ENCODE data around the gene AKNA.

The AKNA gene

GRCh38 chr9:114356792-114357191 lies 31.0 kb downstream of the AKNA start:
- DNase-seq = no peak

DNA sequence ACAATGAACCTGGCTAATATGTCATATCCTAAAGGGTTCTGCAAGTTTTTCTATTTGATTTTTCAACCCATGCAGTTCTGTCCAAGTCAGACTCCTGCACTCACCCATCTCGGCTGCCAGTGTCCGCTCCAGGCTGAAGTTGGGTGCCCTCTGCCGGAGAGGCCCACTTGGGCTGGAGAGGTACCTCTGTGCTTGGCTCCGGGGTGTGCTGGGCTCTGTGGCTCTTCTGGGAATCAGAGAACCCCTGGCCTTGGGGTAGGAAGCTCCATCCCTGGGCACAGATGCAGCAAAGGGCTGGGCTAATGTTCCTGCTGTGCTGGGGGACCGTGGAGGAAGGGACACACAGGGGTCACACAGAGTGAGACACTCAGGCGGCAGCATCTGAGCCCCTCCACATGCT lies 32.0 kb downstream of the AKNA start:
- no peak for DNase-seq

- no peak for DNase-seq
Observed at GRCh38 chr9:114351932-114352331, 35.9 kb downstream of the AKNA start.

DNA sequence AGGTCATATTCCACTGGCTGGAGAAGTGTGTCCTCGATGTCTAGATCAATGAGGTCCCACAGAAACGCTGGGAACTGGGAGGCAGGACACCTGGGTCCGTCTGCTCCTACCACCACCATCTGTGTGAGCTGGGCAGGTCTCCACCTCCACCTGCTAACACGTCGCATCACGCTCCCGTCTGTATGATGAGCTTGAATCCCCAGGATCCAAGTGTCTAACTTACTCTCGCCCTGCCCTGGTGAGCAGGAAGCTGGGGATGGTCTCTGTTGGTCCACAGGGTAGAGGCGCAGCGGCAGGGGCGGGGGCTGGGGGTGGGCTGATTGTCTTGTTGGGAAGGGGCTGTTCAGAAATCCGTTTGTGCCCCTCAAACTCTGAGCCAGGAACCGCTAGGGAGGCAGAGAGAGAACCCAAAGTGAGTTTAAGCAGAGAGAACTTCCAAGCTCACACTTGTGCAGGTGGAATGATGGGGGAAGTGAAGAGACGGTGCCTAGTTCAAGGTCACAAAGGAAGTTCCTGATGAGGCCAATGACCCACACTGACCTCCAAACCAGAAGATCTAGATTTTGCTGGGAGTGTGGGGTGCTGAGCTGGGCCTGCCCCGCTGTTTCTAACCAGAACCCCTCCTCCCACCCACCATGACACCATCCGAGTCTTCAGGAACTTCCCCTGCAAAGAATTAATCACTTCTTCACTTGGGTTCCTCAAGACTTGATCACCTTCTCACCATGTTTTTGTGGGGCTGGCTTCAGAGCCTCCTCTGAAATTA lies 37.0 kb downstream of the AKNA start:
- DNase-seq = no peak

GRCh38 chr9:114349713-114350480 lies 37.9 kb downstream of the AKNA start:
- no peak for DNase-seq

- no peak for DNase-seq
Observed at GRCh38 chr9:114348906-114349482, 38.8 kb downstream of the AKNA start.

GRCh38 chr9:114348261-114348905 lies 39.4 kb downstream of the AKNA start:
- no peak for DNase-seq

GRCh38 chr9:114347675-114348074 lies 40.1 kb downstream of the AKNA start:
- DNase-seq = no peak

DNA sequence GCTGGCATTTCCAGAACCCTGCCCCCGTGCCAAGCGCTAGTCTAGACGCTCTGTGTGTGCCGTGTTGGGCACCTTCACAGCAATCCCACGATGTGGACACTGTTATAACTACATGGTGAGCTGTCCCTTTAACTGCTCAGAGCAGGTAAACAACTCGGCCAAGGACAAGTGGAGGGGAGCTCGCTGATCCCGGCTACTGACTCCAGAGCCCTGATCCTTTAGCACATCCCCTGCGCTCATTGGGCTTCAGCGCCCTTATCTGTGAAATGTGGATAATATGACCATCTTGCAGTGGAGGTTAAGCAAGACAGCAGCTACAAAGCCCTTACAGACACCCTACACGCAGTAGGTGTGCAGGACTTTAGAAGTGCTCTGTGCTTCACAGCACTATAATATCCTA lies 41.6 kb downstream of the AKNA start:
- no peak for DNase-seq

DNA sequence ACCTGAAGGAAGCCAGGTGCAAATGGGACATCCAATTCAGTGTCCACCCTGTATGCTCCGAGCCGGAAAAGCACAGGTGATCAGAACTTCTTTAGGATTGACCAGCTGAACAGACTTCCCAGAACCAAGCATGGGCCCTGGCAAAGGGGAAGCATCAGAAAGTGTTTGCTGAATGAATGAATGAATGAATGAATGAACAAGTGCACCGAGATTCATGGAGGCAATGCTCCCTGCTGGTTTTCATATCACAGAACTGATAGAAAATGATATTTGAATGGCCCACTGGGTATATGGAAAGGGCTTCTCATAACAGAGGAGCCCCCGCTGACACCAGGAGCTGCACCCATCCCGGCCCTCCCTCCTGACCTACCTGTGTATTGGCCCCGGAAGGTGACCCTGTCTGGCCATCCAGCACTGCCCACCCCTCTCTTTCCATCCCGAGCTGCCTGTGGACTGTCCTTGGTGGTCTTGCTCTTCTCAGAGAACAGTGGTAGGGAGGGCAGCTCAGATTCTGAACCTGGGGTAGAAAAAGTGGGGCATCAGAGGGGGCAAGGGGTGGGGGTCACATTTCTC lies 42.2 kb downstream of the AKNA start:
- no peak for DNase-seq

DNA sequence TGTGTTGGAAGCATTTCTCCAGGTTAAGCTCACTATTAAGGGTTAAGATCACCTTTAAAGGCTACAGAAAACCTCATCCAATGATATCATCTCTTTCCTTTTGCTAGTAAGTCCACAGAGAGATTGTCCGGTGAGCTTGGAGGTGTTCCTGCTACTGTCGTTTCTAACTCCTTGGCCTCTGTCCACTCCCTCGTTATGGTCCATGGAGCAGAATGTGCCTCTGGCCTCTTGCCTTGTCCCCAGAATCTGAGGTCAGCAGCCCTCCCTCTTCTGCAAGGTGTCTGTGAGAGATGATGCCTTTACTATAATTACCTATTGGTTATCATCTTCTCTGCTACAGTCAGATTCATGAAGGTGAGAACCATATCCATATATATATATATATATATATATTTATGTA lies 43.1 kb downstream of the AKNA start:
- no peak for DNase-seq

- DNase-seq = no peak
Observed at GRCh38 chr9:114344188-114344566, 43.6 kb downstream of the AKNA start.

GRCh38 chr9:114343471-114344187 lies 44.2 kb downstream of the AKNA start:
- no peak for DNase-seq

- DNase-seq = no peak
Observed at GRCh38 chr9:114342755-114343440, 44.9 kb downstream of the AKNA start.

GRCh38 chr9:114341991-114342390 lies 45.8 kb downstream of the AKNA start:
- DNase-seq = no peak

DNA sequence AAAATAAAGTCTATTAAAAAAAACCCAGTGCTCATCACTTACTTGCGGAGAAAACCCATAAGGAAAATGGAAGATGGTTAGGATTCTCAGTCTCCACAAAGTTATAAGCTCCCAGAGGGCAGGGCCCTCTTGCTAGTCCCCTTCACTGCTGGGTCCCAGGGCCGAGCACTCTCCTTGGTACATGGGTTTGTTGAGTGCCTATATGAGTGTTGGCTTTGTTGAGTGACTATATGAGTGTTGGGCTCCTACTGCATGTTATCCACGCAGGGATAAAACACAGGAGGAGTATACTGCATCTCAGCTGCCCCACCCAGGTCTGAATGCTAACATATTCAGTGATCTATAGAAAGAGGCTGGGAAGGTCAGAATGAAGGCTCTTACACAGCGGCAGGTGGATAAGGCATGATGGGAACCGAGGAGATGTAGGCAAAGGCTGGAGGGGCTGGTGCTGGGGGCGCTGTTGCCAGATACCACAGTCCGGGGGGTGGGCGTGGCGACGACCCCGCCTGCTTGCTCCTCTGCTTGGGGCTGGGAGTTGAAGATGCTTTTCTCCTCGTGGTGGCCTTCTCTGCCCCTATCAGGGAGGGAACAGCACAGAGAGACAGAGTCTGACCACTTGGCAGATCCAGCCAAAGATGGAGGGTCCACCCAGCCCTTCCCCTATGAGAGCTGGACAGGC lies 46.5 kb downstream of the AKNA start:
- DNase-seq = no peak

GRCh38 chr9:114339130-114339908 lies 48.5 kb downstream of the AKNA start:
- DNase-seq = no peak

- no peak for DNase-seq
Observed at GRCh38 chr9:114338187-114338586, 49.6 kb downstream of the AKNA start.

- no peak for DNase-seq
Observed at GRCh38 chr9:114336699-114337395, 50.9 kb downstream of the AKNA start.

DNA sequence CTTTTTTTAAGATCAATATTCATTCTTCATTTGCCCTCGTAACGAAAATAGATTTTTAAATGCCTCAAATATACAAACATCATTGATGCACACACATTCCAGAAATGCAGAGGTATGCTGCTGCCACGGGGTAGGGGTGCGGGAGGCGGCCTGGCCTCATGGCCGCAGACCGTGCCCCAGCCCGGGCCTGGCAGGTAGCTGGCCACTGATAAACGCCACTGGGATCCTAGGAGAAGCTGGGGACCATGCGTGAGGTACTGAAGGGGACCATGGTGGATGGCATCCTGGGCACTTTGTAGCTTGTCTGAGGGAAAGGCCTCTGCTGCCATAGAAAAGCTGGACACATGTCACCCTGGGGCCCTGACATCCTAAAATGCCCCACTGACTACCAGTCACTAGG lies 51.6 kb downstream of the AKNA start:
- DNase-seq = no peak
